Sigmoid colon (tissue), 7 donors: ENCODE measurements around the gene PPP3R2. TPM values are rescaled to one million over a fixed set of nuclear protein-coding genes. Genes with fewer than 3 reads are reported as not detected.

ENCODE experiments used
- DNase-seq: peaks from one replicate; pipeline ENCODE4 v3.0.0-alpha.2; 2019
- H3K27ac ChIP-seq, 4 donors: fragments of 200-600 bp; sonication (generic); one replicate each; pipeline ENCODE4 v1.5.1; 2016 to 2019; ENCODE audit warnings: mild to moderate bottlenecking in 1 of 4
- H3K27me3 ChIP-seq, 3 donors: fragments of 200-600 bp; sonication (generic); one replicate each; pipeline ENCODE4 v1.5.1; 2019; ENCODE audit warnings: mild to moderate bottlenecking in 1 of 3
- H3K36me3 ChIP-seq, 4 donors: fragments of 200-600 bp; sonication (generic); one replicate each; pipeline ENCODE4 v1.5.1; 2016 to 2019
- H3K4me1 ChIP-seq, 4 donors: fragments of 200-600 bp; sonication (generic); one replicate each; pipeline ENCODE4 v1.5.1; 2017 to 2019
- H3K4me3 ChIP-seq, 4 donors: fragments of 200-600 bp; sonication (generic); one replicate each; pipeline ENCODE4 v1.5.1; 2017 to 2019; ENCODE audit warnings: mild to moderate bottlenecking in 2 of 4, moderate library complexity in 1 of 4
- H3K9me3 ChIP-seq, 4 donors: fragments of 200-600 bp in 3 of 4; sonication (generic) in 3 of 4; one replicate each; pipeline versions ENCODE4 v1.5.1 to v1.6.1; 2013 to 2019
- CTCF ChIP-seq, 4 experiments: fragments of 450-650 bp in 3 of 4; fragments of 200-600 bp in 1 of 4; IDR thresholded peaks; one replicate each; pipeline ENCODE4 v1.5.1; 2016 to 2019; ENCODE audit warnings: antibody characterized with exemption in 4 of 4, mild to moderate bottlenecking in 3 of 4, moderate library complexity in 2 of 4
- EP300 ChIP-seq, 4 donors: sonication (generic); formaldehyde crosslinking; IDR thresholded peaks; one replicate each; pipeline ENCODE4 v1.6.1; 2017; ENCODE audit warnings: antibody characterized with exemption in 4 of 4
- POLR2A ChIP-seq, 2 donors: fragments of 450-650 bp; IDR thresholded peaks; one replicate each; pipeline ENCODE4 v1.6.1; 2016; ENCODE audit warnings: antibody characterized with exemption in 2 of 2, mild to moderate bottlenecking in 2 of 2, moderate library complexity in 2 of 2
- POLR2AphosphoS5 ChIP-seq, 4 donors: sonication (generic); formaldehyde crosslinking; IDR thresholded peaks; one replicate each; pipeline ENCODE4 v1.6.1; 2017; ENCODE audit warnings: antibody characterized with exemption in 4 of 4
- WGBS, 2 donors: extraction: QIAGEN DNeasy Blood & Tissue Kit; methylation state at CpG; one replicate each; pipeline ENCODE4 v1.1.7; 2013; 5-methylcytosine and 5-hydroxymethylcytosine counted together
- intact Hi-C: fragments of 100-400 bp; cut with DNase I; formaldehyde crosslinking; loops from one replicate; pipeline ENCODE4 v1.15.1; 2023
- polyA plus RNA-seq, 3 donors: library from polyadenylated mRNA; stranded (reverse); fragments of 200-250 nt; gene quantifications; one replicate each; pipeline ENCODE4 v1.2.3, GENCODE V29; 2013
- total RNA-seq, 4 donors: library from RNA; depleted of rRNA; stranded (reverse); fragments of >200 nt; gene quantifications; one replicate each; pipeline ENCODE4 v1.1.0, GENCODE V29; 2016
- donor health status: healthy with polysubstance abuse.
- donor health status: Bipolar disorder and iron deficiency.
- donor health status: healthy.

PPP3R2 gene
- total and polyA plus RNA-seq, 7 donors = 0.01 TPM; not detected in 6

- no peaks in the 10 kb centered on the region for H3K9me3 ChIP-seq
- H3K36me3 ChIP-seq = no peaks in the 10 kb centered on the region
- no peak for TF ChIP-seq POLR2AphosphoS5 (IDR thresholded peaks at IDR 0.05)
- TF ChIP-seq POLR2A (IDR thresholded peaks at IDR 0.05) = no peak
- no peak for TF ChIP-seq CTCF (IDR thresholded peaks at IDR 0.05)
- TF ChIP-seq EP300 (IDR thresholded peaks at IDR 0.05) = no peak
Measured at GRCh38 chr9:101635473-101635872, 40.7 kb upstream of the PPP3R2 start.

GRCh38 chr9:101634741-101635409 is 40.1 kb upstream of the PPP3R2 start:
- Histone ChIP-seq H3K36me3 (no peaks in the 10 kb centered on the region), H3K9me3 (no peaks in the 10 kb centered on the region)

More at GRCh38 chr9:101635473-101635872, 40.7 kb upstream of the PPP3R2 start:
- WGBS, 2 donors = 83 to 93% methylated on average over 1 of the region's 1 CpG
- Histone ChIP-seq H3K4me3 (no peak overlapping the region), H3K27ac (no peak overlapping the region), H3K27me3 (no peaks in the 10 kb centered on the region), H3K4me1 (peaks cover 0 to 6% (median 0%) of the 10 kb centered on the region in 4 donors)
- intact Hi-C loops = no loop called here
- DNase-seq = no peak

GRCh38 chr9:101632611-101633010 is 37.8 kb upstream of the PPP3R2 start:
- 91 to 94% methylated on average over 1 of the region's 1 CpG for WGBS, 2 donors

More at GRCh38 chr9:101634741-101635409, 40.1 kb upstream of the PPP3R2 start:
- H3K27me3 ChIP-seq = no peaks in the 10 kb centered on the region
- DNase-seq = no peak
- H3K27ac ChIP-seq = no peak overlapping the region
- peaks cover 0 to 6% (median 0%) of the 10 kb centered on the region in 4 donors for H3K4me1 ChIP-seq
- intact Hi-C loops = no loop called here
- no peak overlapping the region for H3K4me3 ChIP-seq
- WGBS, 2 donors = 32 to 62% methylated on average over 4 of the region's 4 CpGs
- TF ChIP-seq POLR2A (IDR thresholded peaks at IDR 0.05) = no peak
- TF ChIP-seq POLR2AphosphoS5 (IDR thresholded peaks at IDR 0.05) = no peak
- no peak for TF ChIP-seq CTCF (IDR thresholded peaks at IDR 0.05)
- no peak for TF ChIP-seq EP300 (IDR thresholded peaks at IDR 0.05)

GRCh38 chr9:101631892-101632291 is 37.1 kb upstream of the PPP3R2 start:
- no peak overlapping the region for H3K4me3 ChIP-seq
- H3K4me1 ChIP-seq = no peaks in the 10 kb centered on the region
- no peak for TF ChIP-seq EP300 (IDR thresholded peaks at IDR 0.05)
- no peak for TF ChIP-seq POLR2A (IDR thresholded peaks at IDR 0.05)
- TF ChIP-seq POLR2AphosphoS5 (IDR thresholded peaks at IDR 0.05) = no peak
- no peak for TF ChIP-seq CTCF (IDR thresholded peaks at IDR 0.05)
- H3K27ac ChIP-seq = no peak overlapping the region
- intact Hi-C loops = no loop called here
- H3K9me3 ChIP-seq = no peaks in the 10 kb centered on the region
- H3K27me3 ChIP-seq = no peaks in the 10 kb centered on the region
- no peaks in the 10 kb centered on the region for H3K36me3 ChIP-seq
- 60 to 79% methylated on average over 2 of the region's 2 CpGs for WGBS, 2 donors
- DNase-seq = no peak

More at GRCh38 chr9:101632611-101633010, 37.8 kb upstream of the PPP3R2 start:
- intact Hi-C loops = no loop called here
- Histone ChIP-seq H3K4me1 (no peaks in the 10 kb centered on the region), H3K9me3 (no peaks in the 10 kb centered on the region), H3K36me3 (no peaks in the 10 kb centered on the region), H3K4me3 (no peak overlapping the region), H3K27ac (no peak overlapping the region), H3K27me3 (no peaks in the 10 kb centered on the region)
- TF ChIP-seq POLR2A (IDR thresholded peaks at IDR 0.05) (no peak), POLR2AphosphoS5 (IDR thresholded peaks at IDR 0.05) (no peak), EP300 (IDR thresholded peaks at IDR 0.05) (no peak), CTCF (IDR thresholded peaks at IDR 0.05) (no peak)
- no peak for DNase-seq
